CD4-positive, alpha-beta T cell (primary cell): ENCODE data around the gene CDIPT. TPM values are rescaled to one million over a fixed set of nuclear protein-coding genes. Genes with fewer than 3 reads are reported as not detected.

Source experiments
- ATAC-seq: fragments of 200-7000 bp; cut with Tn5 transposase; one replicate; pipeline ENCODE4 v1.10.0; 2022; ENCODE audit warnings: mild to moderate bottlenecking; ENCODE audit not compliant: poor library complexity
- CTCF ChIA-PET: fragments of 350-600 bp; sonication (Branson Sonifier 250); formaldehyde crosslinking; loops from one replicate; lab custom pipeline; 2021; ENCODE audit warnings: antibody characterized with exemption, inconsistent platforms; lab: Charles Lee
- POLR2A ChIA-PET: fragments of 350-600 bp; sonication (Branson Sonifier 250); formaldehyde crosslinking; loops from one replicate; lab custom pipeline; 2021; ENCODE audit warnings: antibody characterized with exemption, inconsistent platforms; lab: Charles Lee
- DNase-seq, 14 experiments: peaks; one replicate each; pipeline ENCODE4 v3.0.0-alpha.2; 2013 to 2020; ENCODE audit warnings: mixed read lengths in 2 of 14
- H3K27ac ChIP-seq, 2 donors: one replicate each; pipeline versions ENCODE4 v1.5.1 to v1.7.0; 2013; ENCODE audit warnings: low read length in 2 of 2, low read depth in 1 of 2, mild to moderate bottlenecking in 1 of 2
- H3K27me3 ChIP-seq, 2 experiments: 1 replicate in 1 of 2; 2 replicates in 1 of 2; pipeline versions ENCODE4 v1.6.1 to v1.7.0; 2013; ENCODE audit warnings: low read length in 2 of 2, control low read depth in 1 of 2, mild to moderate bottlenecking in 1 of 2, moderate library complexity in 1 of 2; ENCODE audit not compliant: insufficient read depth in 2 of 2, control insufficient read depth in 1 of 2
- H3K36me3 ChIP-seq: one replicate; pipeline ENCODE4 v1.6.1; 2013; ENCODE audit warnings: low read length, control low read depth; ENCODE audit not compliant: insufficient read depth
- H3K4me1 ChIP-seq: one replicate; pipeline ENCODE4 v1.6.1; 2013; ENCODE audit warnings: low read length, control low read depth; ENCODE audit not compliant: insufficient read depth
- H3K4me3 ChIP-seq: one replicate; pipeline ENCODE4 v1.5.1; 2013; ENCODE audit warnings: mild to moderate bottlenecking, low read length, moderate library complexity
- H3K9me3 ChIP-seq, 2 experiments: 1 replicate in 1 of 2; 2 replicates in 1 of 2; pipeline versions ENCODE4 v1.6.1 to v1.7.0; 2013; ENCODE audit warnings: low read length in 2 of 2, mild to moderate bottlenecking in 2 of 2, control low read depth in 1 of 2, moderate library complexity in 1 of 2; ENCODE audit not compliant: control insufficient read depth in 1 of 2, insufficient read depth in 1 of 2
- H3K27ac Mint-ChIP-seq: one replicate; pipeline ENCODE4 v1.8.0; 2020; ENCODE audit warnings: mixed read lengths
- H3K27me3 Mint-ChIP-seq: one replicate; pipeline ENCODE4 v1.8.0; 2021; ENCODE audit warnings: mixed read lengths
- H3K36me3 Mint-ChIP-seq: one replicate; pipeline ENCODE4 v1.8.0; 2021; ENCODE audit warnings: low read depth, mixed read lengths
- H3K4me1 Mint-ChIP-seq: one replicate; pipeline ENCODE4 v1.8.0; 2021; ENCODE audit warnings: low read depth, mixed read lengths
- H3K4me3 Mint-ChIP-seq: one replicate; pipeline ENCODE4 v1.8.0; 2020; ENCODE audit warnings: mild to moderate bottlenecking, mixed read lengths
- H3K9me3 Mint-ChIP-seq: one replicate; pipeline ENCODE4 v1.8.0; 2020; ENCODE audit warnings: mixed read lengths
- CTCF ChIP-seq: fragments of 200-600 bp; IDR thresholded peaks from one replicate; pipeline ENCODE4 v1.8.0; 2022; ENCODE audit warnings: antibody characterized with exemption, mild to moderate bottlenecking
- intact Hi-C, 2 experiments: fragments of 100-400 bp; cut with DNase I in 1 of 2; cut with micrococcal nuclease in 1 of 2; formaldehyde crosslinking; loops; one replicate each; pipeline versions ENCODE4 v1.15.1 to v1.9.0; 2023 to 2025; cut with DNase I, micrococcal nuclease
- total RNA-seq, 174 experiments: library from RNA in 2 of 174; stranded (reverse) in 2 of 174; gene quantifications; one replicate each; pipeline ENCODE4 v1.2.3 and lab custom pipeline; 2021 to 2026

Gene CDIPT
- total RNA-seq, 2 experiments from 2014 or later = 25.7 to 27.0 TPM

- Histone ChIP-seq H3K4me3 (no peak overlapping the region), H3K36me3 (peaks cover 64% of the 10 kb centered on the region), H3K27ac (no peak overlapping the region), H3K9me3 (no peaks in the 10 kb centered on the region), H3K4me1 (peaks cover 42% of the 10 kb centered on the region), H3K27me3 (no peaks in the 10 kb centered on the region)
- H3K27ac Mint-ChIP-seq = peak overlapping the region; percentile 26
- intact Hi-C loops = no loop called here
- H3K27me3 Mint-ChIP-seq = no peaks in the 10 kb centered on the region
- H3K9me3 Mint-ChIP-seq = no peaks in the 10 kb centered on the region
- DNase-seq (no peak), ATAC-seq (no peak)
- H3K4me1 Mint-ChIP-seq = peaks cover 32% of the 10 kb centered on the region
- CTCF ChIA-PET = no interaction called here
- no peak for TF ChIP-seq CTCF
- H3K36me3 Mint-ChIP-seq = peaks cover 63% of the 10 kb centered on the region
- POLR2A ChIA-PET = no interaction called here
- no peak overlapping the region for H3K4me3 Mint-ChIP-seq
Measured at GRCh38 chr16:29831490-29831889, 31.5 kb downstream of the CDIPT start.

GRCh38 chr16:29830774-29831173 lies 32.3 kb downstream of the CDIPT start:
- H3K36me3 ChIP-seq = peaks cover 57% of the 10 kb centered on the region
- no peak overlapping the region for H3K4me3 ChIP-seq
- DNase-seq (no peak), ATAC-seq (no peak)
- Mint-ChIP-seq H3K27me3 (no peaks in the 10 kb centered on the region), H3K27ac (peak overlapping the region; percentile 83), H3K9me3 (no peaks in the 10 kb centered on the region), H3K4me3 (no peak overlapping the region), H3K4me1 (peaks cover 39% of the 10 kb centered on the region), H3K36me3 (peaks cover 58% of the 10 kb centered on the region)
- intact Hi-C loops = no loop called here
- H3K27ac ChIP-seq = no peak overlapping the region
- no peak for TF ChIP-seq CTCF
- peaks cover 49% of the 10 kb centered on the region for H3K4me1 ChIP-seq
- ChIA-PET CTCF (no interaction called here), POLR2A (no interaction called here)
- H3K9me3 ChIP-seq = no peaks in the 10 kb centered on the region
- H3K27me3 ChIP-seq = no peaks in the 10 kb centered on the region

GRCh38 chr16:29826342-29826695 lies 36.7 kb downstream of the CDIPT start:
- Mint-ChIP-seq H3K4me1 (peaks cover 75% of the 10 kb centered on the region), H3K4me3 (peak overlapping the region; percentile 85), H3K27ac (peak overlapping the region; percentile 83), H3K9me3 (no peaks in the 10 kb centered on the region), H3K36me3 (peaks cover 32% of the 10 kb centered on the region), H3K27me3 (no peaks in the 10 kb centered on the region)
- Histone ChIP-seq H3K4me1 (peaks cover 94% of the 10 kb centered on the region), H3K9me3 (no peaks in the 10 kb centered on the region), H3K4me3 (no peak overlapping the region), H3K27me3 (no peaks in the 10 kb centered on the region), H3K27ac (peak overlapping the region in 1 of 2 donors; percentile 14), H3K36me3 (peaks cover 28% of the 10 kb centered on the region)
- ChIA-PET CTCF (interaction anchor here (0.6 to 7.3 kb wide), 7 partner anchors 10 to 126 kb away, joined by 3 to 49 read pairs (median 5); partner anchors contain the start of gene PAGR1), POLR2A (interaction anchor here (0.9 to 7.0 kb wide), 14 partner anchors 12 to 239 kb away, joined by 3 to 105 read pairs (median 6); partner anchors contain the start of genes ALDOA, CDIPT, HIRIP3 and KIF22)
- DNase-seq (no peak), ATAC-seq (no peak)
- TF ChIP-seq CTCF = no peak
- intact Hi-C loops = loop anchor here in 1 of 2 experiments (2.0 to 5.0 kb wide), 2 partner anchors 20 to 36 kb away; partner anchors contain the start of genes CDIPT and MAZ
